Fibroblast of lung (primary cell): ENCODE data around the gene HAND1.

ENCODE experiments used
- EZH2 ChIP-seq: IDR thresholded peaks from 2 replicates; pipeline ENCODE4 v1.5.1; 2012; ENCODE audit warnings: low read length, control low read depth, mild to moderate bottlenecking; ENCODE audit errors: missing control alignments
- TF ChIP-seq, protein P1 (sequence below), 2 donors: IDR thresholded peaks in 1 of 2; conservative IDR thresholded peaks in 1 of 2; 1 replicate in 1 of 2; 2 replicates in 1 of 2; pipeline ENCODE4 v1.5.1; 2011 to 2012; ENCODE audit warnings: low read length in 2 of 2, control low read depth in 1 of 2, inconsistent platforms in 1 of 2, low read depth in 1 of 2, mild to moderate bottlenecking in 1 of 2

DNA sequence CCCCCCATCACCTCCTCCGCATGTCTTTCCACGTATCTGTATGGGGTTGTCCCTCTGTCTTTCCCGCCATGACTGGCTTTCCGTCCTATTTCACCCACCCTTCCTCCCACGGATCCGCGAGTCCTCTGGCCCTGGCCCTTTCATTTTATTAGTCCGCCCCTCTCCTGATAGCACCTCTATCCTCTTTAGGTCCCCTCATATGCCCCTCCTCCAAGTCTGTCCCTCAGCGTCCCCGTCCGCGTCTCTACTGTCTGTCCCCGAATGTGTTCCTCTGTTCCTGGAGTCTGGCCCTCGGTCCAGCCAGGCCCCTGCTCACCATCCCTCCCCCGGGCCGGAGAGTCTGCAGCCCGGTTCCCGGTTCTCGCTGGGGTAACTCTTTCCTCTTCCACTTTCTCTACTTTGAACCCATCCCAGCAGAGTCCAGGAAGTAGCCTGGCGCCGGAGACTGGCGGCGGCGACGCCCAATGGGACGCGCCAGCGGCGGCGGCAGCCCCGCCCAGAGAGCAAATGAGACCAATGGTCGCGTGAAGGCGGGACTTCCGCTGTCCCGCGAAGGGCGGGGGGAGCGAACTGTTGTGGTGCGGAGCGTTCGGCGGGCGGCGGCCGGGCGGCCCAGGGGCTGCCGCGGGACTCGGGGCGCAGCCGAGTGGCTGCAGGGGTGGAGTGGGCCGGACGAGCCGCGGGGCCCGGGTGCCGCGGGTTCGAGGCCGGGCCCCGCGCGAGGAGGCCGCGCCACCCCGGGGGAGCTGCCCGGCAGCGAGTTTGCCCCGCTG is 32.4 kb downstream of the HAND1 start, which contains the start of gene SAP30L:
- TF ChIP-seq, protein P1, sequence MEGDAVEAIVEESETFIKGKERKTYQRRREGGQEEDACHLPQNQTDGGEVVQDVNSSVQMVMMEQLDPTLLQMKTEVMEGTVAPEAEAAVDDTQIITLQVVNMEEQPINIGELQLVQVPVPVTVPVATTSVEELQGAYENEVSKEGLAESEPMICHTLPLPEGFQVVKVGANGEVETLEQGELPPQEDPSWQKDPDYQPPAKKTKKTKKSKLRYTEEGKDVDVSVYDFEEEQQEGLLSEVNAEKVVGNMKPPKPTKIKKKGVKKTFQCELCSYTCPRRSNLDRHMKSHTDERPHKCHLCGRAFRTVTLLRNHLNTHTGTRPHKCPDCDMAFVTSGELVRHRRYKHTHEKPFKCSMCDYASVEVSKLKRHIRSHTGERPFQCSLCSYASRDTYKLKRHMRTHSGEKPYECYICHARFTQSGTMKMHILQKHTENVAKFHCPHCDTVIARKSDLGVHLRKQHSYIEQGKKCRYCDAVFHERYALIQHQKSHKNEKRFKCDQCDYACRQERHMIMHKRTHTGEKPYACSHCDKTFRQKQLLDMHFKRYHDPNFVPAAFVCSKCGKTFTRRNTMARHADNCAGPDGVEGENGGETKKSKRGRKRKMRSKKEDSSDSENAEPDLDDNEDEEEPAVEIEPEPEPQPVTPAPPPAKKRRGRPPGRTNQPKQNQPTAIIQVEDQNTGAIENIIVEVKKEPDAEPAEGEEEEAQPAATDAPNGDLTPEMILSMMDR (conservative IDR thresholded peaks at IDR 0.05 in 1 of 2, IDR thresholded peaks at IDR 0.05 in 1 of 2; ENCODE audit: low read depth in 1 of 2, low read length in 2 of 2): no peak
- no peak for TF ChIP-seq EZH2
